Activated CD8-positive, alpha-beta memory T cell treated with anti-CD3 and anti-CD28 coated beads for 1 hour (primary cell): ENCODE results near the gene COPS6.

Experiments
- DNase-seq, 2 donors: peaks; one replicate each; pipeline ENCODE4 v3.0.0-alpha.2; 2020; ENCODE audit warnings: low read depth in 1 of 2; ENCODE audit errors: extremely low read depth in 1 of 2

Gene COPS6

DNA sequence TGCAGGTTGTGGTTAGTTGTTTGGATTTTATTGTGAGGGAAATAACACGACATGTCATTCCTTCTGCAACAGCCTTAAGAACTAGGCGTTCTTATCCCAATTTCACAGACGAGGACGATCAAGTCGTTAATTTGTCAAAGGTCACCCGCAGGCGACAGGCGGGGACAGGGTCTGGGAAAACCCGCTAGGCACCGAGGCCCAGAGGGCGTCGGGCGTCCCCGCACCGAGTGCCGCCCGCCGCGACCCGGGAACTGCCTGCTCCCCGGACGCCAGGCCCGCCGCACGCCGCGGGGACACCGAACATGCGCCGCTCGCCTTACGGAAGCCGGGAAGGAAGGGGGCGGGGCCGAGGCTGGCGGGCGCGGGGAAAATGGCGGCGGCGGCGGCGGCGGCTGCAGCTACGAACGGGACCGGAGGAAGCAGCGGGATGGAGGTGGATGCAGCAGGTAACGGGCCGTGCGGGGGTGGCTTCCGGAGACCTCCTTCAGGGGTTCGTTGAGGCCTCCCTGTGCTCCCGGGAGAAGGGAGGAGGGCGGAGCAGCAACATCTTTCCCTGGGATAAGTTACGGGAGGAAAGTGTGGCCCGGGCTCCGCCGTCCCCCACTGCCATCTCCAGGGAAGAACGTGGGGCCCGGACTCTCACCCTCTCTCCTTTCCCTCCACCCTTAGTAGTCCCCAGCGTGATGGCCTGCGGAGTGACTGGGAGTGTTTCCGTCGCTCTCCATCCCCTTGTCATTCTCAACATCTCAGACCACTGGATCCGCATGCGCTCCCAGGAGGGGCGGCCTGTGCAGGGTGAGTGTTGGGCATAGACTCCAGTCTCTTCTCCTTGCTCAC, at the start of gene COPS6:
TSS of gene COPS6 (plus strand) at position 349 of the 837 bp plus-strand sequence. CDS start at position 371, 22 bp downstream.
- DNase-seq = peak; percentile 63 to 80

DNA sequence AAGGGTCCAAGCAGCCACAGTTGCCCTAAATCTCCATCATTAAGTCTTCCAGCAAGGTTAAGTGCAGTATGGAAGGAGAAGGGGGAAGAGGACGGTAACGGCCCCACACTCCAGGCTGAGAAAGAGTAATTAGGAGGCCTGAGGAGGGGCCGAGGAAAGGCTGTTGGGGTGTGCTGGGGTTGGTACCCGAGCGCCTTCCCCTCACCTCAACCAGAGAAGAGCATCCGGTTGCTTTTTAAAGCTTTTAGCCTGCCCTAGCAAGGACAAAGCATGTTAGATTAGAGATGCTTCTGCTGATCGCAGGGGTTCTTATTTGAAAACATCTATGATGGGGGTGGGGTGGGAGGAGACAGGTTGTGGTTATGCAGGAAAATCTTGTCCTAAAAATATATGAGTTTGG, 48.2 kb upstream of the COPS6 start:
- DNase-seq = no peak

GRCh38 chr7:100044718-100045117, 44.1 kb upstream of the COPS6 start:
- DNase-seq = no peak

DNA sequence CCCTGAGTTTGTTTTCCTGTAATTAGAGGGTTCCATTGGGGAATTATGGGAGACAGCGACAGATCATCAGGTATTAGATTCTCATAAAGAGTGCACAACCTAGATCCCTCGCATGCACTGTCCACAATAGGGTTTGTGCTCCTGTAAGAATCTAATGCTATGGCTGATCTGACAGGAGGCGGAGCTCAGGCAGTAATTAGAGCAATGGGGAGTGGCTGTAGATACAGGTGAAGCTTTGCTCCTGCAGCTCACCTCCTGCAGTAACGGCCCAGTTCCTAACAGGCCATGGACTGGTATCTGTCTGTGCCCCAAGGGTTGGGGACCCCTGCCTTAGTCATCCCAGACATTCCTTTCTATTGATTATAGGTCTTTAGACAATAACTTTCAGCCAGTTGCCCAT, 40.1 kb upstream of the COPS6 start:
- no peak for DNase-seq

DNA sequence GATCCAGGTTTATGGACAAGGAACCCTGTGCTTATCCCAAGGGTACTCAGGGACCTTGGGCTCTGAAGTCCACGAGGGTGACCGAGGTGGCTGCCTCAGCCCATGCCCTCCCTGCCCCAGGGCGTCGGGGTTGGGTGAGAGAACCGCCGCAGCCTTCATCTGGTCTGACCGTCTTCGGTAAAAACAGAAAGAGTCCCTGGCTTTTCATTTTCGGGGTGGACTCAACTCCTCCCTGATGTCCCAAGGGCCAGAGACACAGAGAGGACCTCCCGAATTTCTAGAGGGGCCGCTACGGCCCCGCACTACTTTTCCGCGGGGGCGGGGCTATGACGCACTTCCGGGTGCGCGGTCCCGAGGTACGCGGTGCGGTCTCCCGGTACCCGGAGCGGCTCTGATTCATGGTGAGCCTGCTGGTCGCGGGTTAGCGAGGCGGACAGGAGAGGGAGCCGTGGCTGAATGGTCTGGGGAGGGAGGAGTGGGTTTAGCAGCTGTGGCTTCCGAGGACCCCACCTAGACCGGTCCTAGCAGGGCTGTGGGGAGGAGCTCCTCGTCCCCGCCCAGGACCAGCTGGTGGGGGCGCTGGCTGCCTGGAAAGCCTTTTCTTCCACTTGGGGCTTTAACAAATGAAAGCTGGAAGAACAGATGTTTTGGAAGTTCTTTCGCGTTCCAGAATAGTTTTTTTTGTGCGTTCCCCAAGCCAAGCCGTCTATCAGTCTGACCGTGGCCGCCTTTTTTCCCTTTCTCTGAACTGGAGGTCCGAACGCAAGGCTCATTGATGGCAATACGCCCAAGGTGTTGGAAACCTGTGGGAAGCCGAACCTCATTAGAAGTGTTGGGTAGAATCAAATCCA, 39.1 kb upstream of the COPS6 start, which contains the start of gene ZSCAN21:
TSS of gene ZSCAN21 (plus strand) at position 334 of the 851 bp plus-strand sequence. CDS start 7,233 bp downstream, outside the sequence.
- DNase-seq = peak; percentile 48 to 81

DNA sequence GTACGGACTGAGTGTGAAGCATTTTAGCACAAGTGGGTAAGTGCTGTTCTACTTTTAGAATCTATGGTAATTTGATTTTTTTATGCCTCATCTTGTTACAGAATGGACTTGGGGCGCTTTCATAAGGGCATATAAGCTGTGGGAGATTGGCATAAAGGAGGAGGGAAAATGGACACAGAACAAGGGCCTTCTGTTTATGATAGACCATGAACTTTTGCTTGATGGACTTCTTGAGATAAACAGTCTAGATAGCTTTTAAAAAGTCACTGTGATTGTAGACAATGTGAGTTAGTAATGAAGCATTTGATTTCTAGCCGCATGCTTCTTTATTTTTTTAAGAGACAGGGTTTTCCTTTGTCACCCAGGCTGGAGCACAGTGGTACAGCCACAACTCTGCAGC, 37.2 kb upstream of the COPS6 start:
- DNase-seq = no peak

GRCh38 chr7:100053215-100053614, 35.6 kb upstream of the COPS6 start:
- DNase-seq = no peak

DNA sequence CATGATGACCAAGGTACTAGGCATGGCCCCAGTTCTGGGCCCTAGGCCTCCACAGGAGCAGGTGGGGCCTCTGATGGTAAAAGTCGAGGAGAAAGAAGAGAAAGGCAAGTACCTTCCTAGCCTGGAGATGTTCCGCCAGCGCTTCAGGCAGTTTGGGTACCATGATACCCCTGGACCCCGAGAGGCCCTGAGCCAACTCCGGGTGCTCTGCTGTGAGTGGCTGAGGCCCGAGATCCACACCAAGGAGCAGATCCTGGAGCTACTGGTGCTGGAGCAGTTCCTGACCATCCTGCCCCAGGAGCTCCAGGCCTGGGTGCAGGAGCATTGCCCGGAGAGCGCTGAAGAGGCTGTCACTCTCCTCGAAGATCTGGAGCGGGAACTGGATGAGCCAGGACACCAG, 31.8 kb upstream of the COPS6 start:
- no peak for DNase-seq

DNA sequence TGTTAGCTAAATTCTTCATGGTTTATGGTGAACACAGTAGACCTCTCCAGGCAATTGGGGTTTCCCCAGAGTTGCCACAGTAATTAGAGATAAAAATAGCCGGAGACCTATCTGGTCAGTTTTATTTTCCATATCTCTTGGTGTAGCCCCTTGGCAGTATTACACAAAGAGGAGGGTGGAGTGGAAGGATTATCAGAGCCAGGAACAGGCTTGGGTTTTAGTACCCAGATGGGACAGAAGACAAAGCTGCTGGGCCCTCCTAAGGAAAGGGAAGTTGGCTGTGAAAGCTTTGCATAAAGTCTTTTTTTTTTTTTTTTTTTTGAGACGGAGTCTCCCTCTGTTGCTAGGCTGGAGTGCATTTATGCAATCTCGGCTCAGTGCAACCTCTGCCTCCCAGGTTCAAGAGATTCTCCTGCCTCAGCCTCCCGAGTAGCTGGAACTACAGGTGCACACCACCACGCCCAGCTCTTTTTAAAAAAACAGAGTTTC, 29.5 kb upstream of the COPS6 start:
- DNase-seq = no peak

DNA sequence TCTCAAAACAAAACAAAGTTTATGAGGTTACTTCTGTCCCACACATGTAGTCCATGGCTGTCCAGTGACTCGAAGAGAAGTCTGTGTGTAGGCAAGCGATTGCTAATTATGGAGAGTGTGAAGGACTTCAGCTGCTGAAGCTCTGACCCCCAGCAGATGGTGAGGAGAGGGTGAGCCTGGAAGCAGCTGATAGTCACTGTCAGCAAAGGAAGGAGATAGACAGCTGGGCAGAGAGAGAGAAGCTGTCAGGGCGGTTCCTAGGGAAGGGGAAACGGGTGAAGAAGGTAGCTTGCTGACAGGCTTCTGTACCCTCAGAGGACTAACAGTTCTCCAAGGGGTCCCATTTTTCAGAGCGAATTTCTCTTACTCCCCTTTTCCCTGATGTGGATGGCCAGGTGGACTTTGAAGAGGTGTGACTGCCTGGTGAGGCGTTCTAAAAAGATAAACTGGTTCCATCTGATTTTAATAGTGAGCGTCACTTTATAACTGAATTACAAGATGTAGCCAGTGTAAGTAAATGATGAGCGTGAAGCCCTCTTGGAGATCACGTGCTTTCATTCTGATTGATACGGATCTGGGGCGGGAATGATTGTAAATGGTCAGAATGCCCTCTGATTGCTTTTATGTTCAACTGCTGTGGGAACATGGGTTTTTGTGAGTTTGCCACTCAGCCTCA, 27.1 kb upstream of the COPS6 start:
- no peak for DNase-seq

DNA sequence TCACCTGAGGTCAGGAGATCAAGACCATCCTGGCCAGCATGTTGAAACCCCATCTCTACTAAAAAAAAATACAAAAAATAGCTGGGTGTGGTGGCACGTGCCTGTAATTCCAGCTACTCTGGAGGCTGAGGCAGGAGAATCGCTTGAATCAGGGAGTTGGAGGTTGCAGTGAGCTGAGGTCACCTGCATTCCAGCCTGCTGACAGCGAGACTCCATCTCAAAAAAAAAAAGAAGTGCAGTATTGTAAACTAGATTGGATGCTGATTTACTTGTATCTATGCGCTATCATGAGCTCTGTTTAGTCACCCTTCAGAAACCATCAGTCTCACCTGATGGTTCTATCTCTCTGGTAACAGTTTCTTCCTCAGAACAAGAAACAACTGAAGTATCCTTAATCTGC, 25.4 kb upstream of the COPS6 start:
- no peak for DNase-seq

- DNase-seq = no peak
These were observed 24.6 kb upstream of the COPS6 start for GRCh38 chr7:100064162-100064561.

DNA sequence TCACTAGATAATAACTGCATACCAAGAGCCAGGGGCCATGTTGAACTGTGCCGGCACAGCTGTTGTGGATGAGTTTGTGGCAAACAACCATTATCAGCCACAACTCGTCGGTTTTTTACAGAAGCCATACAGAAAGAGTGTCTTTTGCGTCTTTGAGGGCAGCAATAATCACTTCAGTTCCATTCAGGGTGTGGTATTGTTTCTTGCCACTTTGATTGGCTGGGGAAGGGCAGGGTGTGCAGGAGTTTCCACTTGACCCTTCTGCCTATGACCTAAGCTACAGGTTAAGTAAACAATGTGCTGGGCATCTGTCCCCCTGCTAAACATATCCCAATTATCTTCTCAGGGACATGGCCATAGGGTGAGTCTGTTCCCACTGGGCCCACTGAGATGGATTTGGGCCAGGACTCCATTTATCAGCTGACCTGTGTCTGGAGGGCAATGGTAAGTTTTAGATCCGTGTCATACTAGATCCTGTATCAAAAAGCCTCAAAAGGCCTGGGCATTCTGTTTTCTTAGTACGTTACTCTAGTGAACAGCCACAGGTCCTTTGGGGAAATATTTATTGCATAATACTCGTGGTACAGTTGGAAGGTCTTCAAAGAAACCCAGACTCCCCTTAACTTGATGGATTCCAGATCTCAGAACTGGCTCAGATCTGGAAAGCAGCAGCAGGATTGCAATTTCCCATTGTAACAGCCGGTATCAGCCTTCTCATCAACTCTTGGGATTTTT, 23.1 kb upstream of the COPS6 start:
- DNase-seq = no peak

- no peak for DNase-seq
These were observed 21.8 kb upstream of the COPS6 start for GRCh38 chr7:100066953-100067352.

GRCh38 chr7:100069991-100070390, 18.8 kb upstream of the COPS6 start:
- no peak for DNase-seq

DNA sequence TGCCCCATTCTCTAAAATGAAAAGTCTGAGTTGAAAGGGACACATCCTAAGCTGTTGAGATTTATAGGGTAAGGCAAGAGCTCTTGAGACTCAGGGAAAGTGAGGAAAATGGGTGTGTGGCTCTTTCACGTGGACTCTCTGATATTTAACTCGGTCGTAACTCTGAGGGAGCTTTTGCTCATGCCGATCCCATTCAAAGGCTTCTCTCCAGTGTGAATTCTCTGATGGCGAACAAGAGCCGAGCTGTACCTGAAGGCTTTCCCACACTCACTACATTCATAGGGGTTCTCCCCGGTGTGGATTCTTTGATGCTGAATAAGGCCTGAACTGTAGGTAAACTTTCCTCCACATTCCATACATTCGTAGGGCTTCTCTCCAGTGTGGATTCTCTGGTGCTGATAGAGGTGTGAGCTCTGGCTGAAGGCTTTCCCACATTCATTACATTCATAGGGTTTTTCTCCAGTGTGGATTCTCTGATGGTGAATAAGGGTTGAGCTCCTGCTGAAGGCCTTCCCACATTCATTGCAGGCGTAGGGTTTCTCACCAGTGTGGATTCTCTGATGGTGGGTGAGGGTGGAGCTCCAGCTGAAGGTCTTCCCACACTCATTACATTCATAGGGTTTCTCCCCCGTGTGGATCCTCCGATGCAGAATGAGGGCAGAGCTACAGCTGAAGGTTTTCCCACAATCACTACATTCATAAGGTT, 17.6 kb upstream of the COPS6 start:
- no peak for DNase-seq

- DNase-seq = no peak
These were observed 16.3 kb upstream of the COPS6 start for GRCh38 chr7:100072462-100072861.

- no peak for DNase-seq
These were observed 13.9 kb upstream of the COPS6 start for GRCh38 chr7:100074841-100075240.

DNA sequence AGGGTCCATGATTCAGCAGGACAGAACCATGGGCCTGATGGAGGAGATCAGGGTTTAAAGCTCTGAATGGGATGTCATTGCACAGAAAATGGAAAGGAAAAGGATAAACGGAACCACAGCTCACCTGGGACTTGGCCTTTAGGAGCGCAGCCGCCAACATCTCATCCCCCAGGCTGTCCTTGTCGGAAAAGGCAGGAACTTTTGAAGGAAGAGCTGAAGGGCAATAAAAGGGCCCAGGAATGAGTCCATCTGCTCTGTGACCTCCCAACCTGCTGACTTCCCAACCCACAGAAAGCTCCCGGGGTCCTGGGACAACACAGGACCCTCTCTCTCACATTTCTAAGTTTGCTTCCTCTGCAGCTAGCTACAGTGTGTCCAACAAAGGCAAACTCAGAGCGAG, 13.4 kb upstream of the COPS6 start:
- no peak for DNase-seq

DNA sequence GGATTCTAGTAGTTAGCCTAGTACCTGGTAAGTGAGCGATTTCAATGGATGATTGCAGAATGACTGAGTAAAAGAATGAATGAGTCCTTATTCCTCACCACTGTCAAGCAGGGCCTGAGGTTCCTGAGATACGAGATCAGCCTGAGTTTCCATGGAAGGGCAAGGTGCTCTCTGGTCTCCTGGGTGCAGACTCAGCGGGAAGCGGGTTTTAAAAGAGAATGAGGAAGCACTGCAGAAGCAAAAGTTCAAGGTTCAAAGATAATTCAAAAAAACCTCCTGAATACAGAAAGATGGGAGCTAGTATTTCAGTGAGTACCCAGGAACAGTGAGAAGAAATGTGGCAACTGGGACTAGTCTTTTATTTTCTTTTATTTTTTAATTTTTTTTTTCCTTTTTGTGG, 11.6 kb upstream of the COPS6 start:
- DNase-seq = no peak
